Measurements from ENCODE around the gene ASCL2. TPM values are rescaled to one million over a fixed set of nuclear protein-coding genes. Genes with fewer than 3 reads are reported as not detected.
A peak's percentile ranks its signal among the peaks of the same experiment; 100 is the strongest.

Gene ASCL2
- total RNA-seq = 0.42 and 0.54 TPM in 2 replicates

GRCh38 chr11:2270322-2271076 is at the start of gene ASCL2:
Gene ASCL2, minus strand, starts transcription at chr11:2270588. Its CDS starts 256 bp downstream, at chr11:2270332.
- peak within 1 kb of the TSS; percentile 30 for H3K4me3 Mint-ChIP-seq
- intact Hi-C loops (cut with micrococcal nuclease) = no loop called here
- no peaks in the 10 kb centered on the region for H3K36me3 Mint-ChIP-seq (ENCODE audit: low read depth)
- DNase-seq (ENCODE audit: low spot score) = no peak
- peaks cover 12% of the 10 kb centered on the region for H3K4me1 Mint-ChIP-seq (ENCODE audit: low read depth)
- peak within 1 kb of the TSS; percentile 70 for H3K27ac Mint-ChIP-seq
- H3K27me3 Mint-ChIP-seq (ENCODE audit: insufficient read depth) = peaks cover 32% of the 10 kb centered on the region
- no peaks in the 10 kb centered on the region for H3K9me3 Mint-ChIP-seq

- Mint-ChIP-seq H3K36me3 (ENCODE audit: low read depth) (no peaks in the 10 kb centered on the region), H3K27me3 (ENCODE audit: insufficient read depth) (peaks cover 8% of the 10 kb centered on the region), H3K4me1 (ENCODE audit: low read depth) (no peaks in the 10 kb centered on the region), H3K4me3 (no peak overlapping the region), H3K27ac (no peak overlapping the region), H3K9me3 (no peaks in the 10 kb centered on the region)
- DNase-seq (ENCODE audit: low spot score) = no peak
- intact Hi-C loops (cut with micrococcal nuclease) = no loop called here
Observed at GRCh38 chr11:2319791-2320472, 49.5 kb upstream of the ASCL2 start.

GRCh38 chr11:2318707-2319106 is 48.3 kb upstream of the ASCL2 start:
- no peak overlapping the region for H3K4me3 Mint-ChIP-seq
- intact Hi-C loops (cut with micrococcal nuclease) = no loop called here
- no peaks in the 10 kb centered on the region for H3K36me3 Mint-ChIP-seq (ENCODE audit: low read depth)

GRCh38 chr11:2318123-2318522 is 47.7 kb upstream of the ASCL2 start:
- H3K27ac Mint-ChIP-seq = no peak overlapping the region
- no peaks in the 10 kb centered on the region for H3K9me3 Mint-ChIP-seq
- H3K4me3 Mint-ChIP-seq = no peak overlapping the region
- intact Hi-C loops (cut with micrococcal nuclease) = no loop called here
- peaks cover 8% of the 10 kb centered on the region for H3K27me3 Mint-ChIP-seq (ENCODE audit: insufficient read depth)
- H3K36me3 Mint-ChIP-seq (ENCODE audit: low read depth) = no peaks in the 10 kb centered on the region
- no peaks in the 10 kb centered on the region for H3K4me1 Mint-ChIP-seq (ENCODE audit: low read depth)
- no peak for DNase-seq (ENCODE audit: low spot score)

More at GRCh38 chr11:2318707-2319106, 48.3 kb upstream of the ASCL2 start:
- DNase-seq (ENCODE audit: low spot score) = no peak
- Mint-ChIP-seq H3K4me1 (ENCODE audit: low read depth) (no peaks in the 10 kb centered on the region), H3K27me3 (ENCODE audit: insufficient read depth) (peaks cover 8% of the 10 kb centered on the region), H3K27ac (no peak overlapping the region), H3K9me3 (no peaks in the 10 kb centered on the region)

DNA sequence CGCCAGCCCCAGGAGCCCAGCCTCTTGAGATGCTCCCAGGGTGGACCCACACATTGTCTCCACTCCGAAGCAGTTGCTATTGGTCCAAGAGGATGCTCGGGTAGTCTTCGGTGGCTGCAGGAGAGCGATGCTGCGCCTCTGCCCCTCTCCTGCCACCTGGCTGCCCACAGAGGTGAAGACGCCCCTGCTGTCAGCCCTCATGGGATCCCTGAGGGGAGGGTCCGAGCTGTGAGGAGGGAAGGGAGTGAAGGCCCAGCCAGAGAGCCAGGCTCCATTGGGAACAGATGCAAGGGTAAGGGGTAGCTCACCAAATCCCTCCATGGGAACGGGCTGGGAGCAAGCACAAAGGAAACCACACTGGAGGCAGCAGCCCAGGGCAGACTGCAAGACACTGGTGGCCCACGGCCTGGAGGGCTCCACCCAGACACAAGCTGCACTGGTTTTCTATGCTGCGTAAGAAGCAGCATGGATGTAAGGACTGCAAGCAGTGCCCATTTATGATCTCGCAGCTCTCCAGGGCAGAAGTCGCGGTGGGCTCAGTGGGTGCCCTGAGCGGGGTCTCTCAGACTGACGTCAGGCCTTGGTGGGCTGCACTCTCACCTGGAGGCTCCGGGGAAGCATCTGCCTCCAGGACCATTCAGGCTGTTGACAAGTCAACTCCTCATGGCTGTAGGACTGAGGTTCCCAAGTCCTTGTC is 47.1 kb upstream of the ASCL2 start:
- Mint-ChIP-seq H3K4me3 (no peak overlapping the region), H3K9me3 (no peaks in the 10 kb centered on the region), H3K36me3 (ENCODE audit: low read depth) (no peaks in the 10 kb centered on the region), H3K27me3 (ENCODE audit: insufficient read depth) (peaks cover 5% of the 10 kb centered on the region), H3K27ac (no peak overlapping the region), H3K4me1 (ENCODE audit: low read depth) (no peaks in the 10 kb centered on the region)
- intact Hi-C loops (cut with micrococcal nuclease) = no loop called here
- DNase-seq (ENCODE audit: low spot score) = no peak

GRCh38 chr11:2316963-2317244 is 46.5 kb upstream of the ASCL2 start:
- H3K27ac Mint-ChIP-seq = no peak overlapping the region
- intact Hi-C loops (cut with micrococcal nuclease) = no loop called here
- no peaks in the 10 kb centered on the region for H3K36me3 Mint-ChIP-seq (ENCODE audit: low read depth)
- no peaks in the 10 kb centered on the region for H3K4me1 Mint-ChIP-seq (ENCODE audit: low read depth)
- H3K27me3 Mint-ChIP-seq (ENCODE audit: insufficient read depth) = peaks cover 5% of the 10 kb centered on the region
- DNase-seq (ENCODE audit: low spot score) = no peak
- no peaks in the 10 kb centered on the region for H3K9me3 Mint-ChIP-seq
- no peak overlapping the region for H3K4me3 Mint-ChIP-seq

GRCh38 chr11:2316169-2316962 is 46.0 kb upstream of the ASCL2 start:
- no peak overlapping the region for H3K27ac Mint-ChIP-seq
- no peaks in the 10 kb centered on the region for H3K9me3 Mint-ChIP-seq
- H3K4me3 Mint-ChIP-seq = no peak overlapping the region
- H3K27me3 Mint-ChIP-seq (ENCODE audit: insufficient read depth) = peaks cover 5% of the 10 kb centered on the region
- intact Hi-C loops (cut with micrococcal nuclease) = no loop called here
- no peaks in the 10 kb centered on the region for H3K36me3 Mint-ChIP-seq (ENCODE audit: low read depth)
- no peak for DNase-seq (ENCODE audit: low spot score)
- H3K4me1 Mint-ChIP-seq (ENCODE audit: low read depth) = no peaks in the 10 kb centered on the region

GRCh38 chr11:2315395-2316168 is 45.2 kb upstream of the ASCL2 start:
- DNase-seq (ENCODE audit: low spot score) = no peak
- Mint-ChIP-seq H3K9me3 (no peaks in the 10 kb centered on the region), H3K4me3 (no peak overlapping the region), H3K27me3 (ENCODE audit: insufficient read depth) (peaks cover 5% of the 10 kb centered on the region), H3K4me1 (ENCODE audit: low read depth) (no peaks in the 10 kb centered on the region), H3K27ac (no peak overlapping the region), H3K36me3 (ENCODE audit: low read depth) (no peaks in the 10 kb centered on the region)
- intact Hi-C loops (cut with micrococcal nuclease) = no loop called here

- H3K4me1 Mint-ChIP-seq (ENCODE audit: low read depth) = no peaks in the 10 kb centered on the region
- H3K9me3 Mint-ChIP-seq = no peaks in the 10 kb centered on the region
- intact Hi-C loops (cut with micrococcal nuclease) = no loop called here
- H3K4me3 Mint-ChIP-seq = no peak overlapping the region
- no peaks in the 10 kb centered on the region for H3K36me3 Mint-ChIP-seq (ENCODE audit: low read depth)
- no peak overlapping the region for H3K27ac Mint-ChIP-seq
- DNase-seq (ENCODE audit: low spot score) = no peak
- peaks cover 4% of the 10 kb centered on the region for H3K27me3 Mint-ChIP-seq (ENCODE audit: insufficient read depth)
Observed at GRCh38 chr11:2314525-2315394, 44.4 kb upstream of the ASCL2 start.

- no peaks in the 10 kb centered on the region for H3K4me1 Mint-ChIP-seq (ENCODE audit: low read depth)
- no peaks in the 10 kb centered on the region for H3K9me3 Mint-ChIP-seq
- H3K36me3 Mint-ChIP-seq (ENCODE audit: low read depth) = no peaks in the 10 kb centered on the region
- no peak overlapping the region for H3K27ac Mint-ChIP-seq
- H3K4me3 Mint-ChIP-seq = no peak overlapping the region
- intact Hi-C loops (cut with micrococcal nuclease) = no loop called here
- H3K27me3 Mint-ChIP-seq (ENCODE audit: insufficient read depth) = peaks cover 2% of the 10 kb centered on the region
- DNase-seq (ENCODE audit: low spot score) = no peak
Observed at GRCh38 chr11:2314136-2314524, 43.7 kb upstream of the ASCL2 start.

- no peak for DNase-seq (ENCODE audit: low spot score)
- Mint-ChIP-seq H3K36me3 (ENCODE audit: low read depth) (no peaks in the 10 kb centered on the region), H3K9me3 (no peaks in the 10 kb centered on the region), H3K4me3 (no peak overlapping the region), H3K27ac (no peak overlapping the region), H3K4me1 (ENCODE audit: low read depth) (no peaks in the 10 kb centered on the region), H3K27me3 (ENCODE audit: insufficient read depth) (peaks cover 2% of the 10 kb centered on the region)
- intact Hi-C loops (cut with micrococcal nuclease) = no loop called here
Observed at GRCh38 chr11:2313051-2313951, 42.9 kb upstream of the ASCL2 start.
